KMS-11 (cell line): Measurements from ENCODE around the gene FREM3.

Source experiments
- H2AFZ ChIP-seq: fragments of 200-600 bp; sonication (generic); 2 replicates; pipeline ENCODE4 v1.6.1; 2016; ENCODE audit warnings: antibody characterized with exemption, mixed run types, low read depth
- H3K27ac ChIP-seq: fragments of 200-600 bp; sonication (generic); 2 replicates; pipeline ENCODE4 v1.6.1; 2016; ENCODE audit warnings: mild to moderate bottlenecking, mixed run types
- H3K27me3 ChIP-seq: fragments of 200-600 bp; sonication (generic); 2 replicates; pipeline ENCODE4 v1.6.1; 2017; ENCODE audit warnings: mild to moderate bottlenecking, low read depth, mixed run types, moderate library complexity; ENCODE audit not compliant: insufficient read depth
- H3K36me3 ChIP-seq: fragments of 200-600 bp; sonication (generic); 2 replicates; pipeline ENCODE4 v1.6.1; 2017; ENCODE audit warnings: mild to moderate bottlenecking, mixed run types; ENCODE audit not compliant: insufficient read depth
- H3K4me1 ChIP-seq: fragments of 200-600 bp; sonication (generic); 2 replicates; pipeline ENCODE4 v1.6.1; 2016; ENCODE audit warnings: mild to moderate bottlenecking, low read depth, mixed run types; ENCODE audit not compliant: poor library complexity, severe bottlenecking
- H3K4me2 ChIP-seq: fragments of 200-600 bp; sonication (generic); 2 replicates; pipeline ENCODE4 v1.7.0; 2016; ENCODE audit warnings: mild to moderate bottlenecking, mixed run types
- H3K4me3 ChIP-seq: fragments of 200-600 bp; sonication (generic); IDR thresholded peaks from 2 replicates; pipeline ENCODE4 v1.6.1; 2017; ENCODE audit warnings: low read depth, low read length, mixed read lengths; ENCODE audit not compliant: insufficient read depth
- H3K79me2 ChIP-seq: fragments of 200-600 bp; sonication (generic); 2 replicates; pipeline ENCODE4 v1.6.1; 2016; ENCODE audit warnings: low read depth, mixed run types; ENCODE audit not compliant: insufficient read depth
- H3K9ac ChIP-seq: fragments of 200-600 bp; sonication (generic); 2 replicates; pipeline ENCODE4 v1.6.1; 2016; ENCODE audit warnings: mild to moderate bottlenecking, mixed run types
- H4K20me1 ChIP-seq: fragments of 200-600 bp; sonication (generic); 2 replicates; pipeline ENCODE4 v1.6.1; 2016; ENCODE audit warnings: mild to moderate bottlenecking, mixed run types; ENCODE audit not compliant: insufficient read depth
- TF ChIP-seq, protein P1 (sequence below): fragments of 200-600 bp; sonication (generic); conservative IDR thresholded peaks from 2 replicates; pipeline ENCODE4 v1.6.1; 2017; ENCODE audit warnings: low read depth, mild to moderate bottlenecking, antibody characterized with exemption, low read length, moderate library complexity, mixed read lengths

Gene FREM3

DNA sequence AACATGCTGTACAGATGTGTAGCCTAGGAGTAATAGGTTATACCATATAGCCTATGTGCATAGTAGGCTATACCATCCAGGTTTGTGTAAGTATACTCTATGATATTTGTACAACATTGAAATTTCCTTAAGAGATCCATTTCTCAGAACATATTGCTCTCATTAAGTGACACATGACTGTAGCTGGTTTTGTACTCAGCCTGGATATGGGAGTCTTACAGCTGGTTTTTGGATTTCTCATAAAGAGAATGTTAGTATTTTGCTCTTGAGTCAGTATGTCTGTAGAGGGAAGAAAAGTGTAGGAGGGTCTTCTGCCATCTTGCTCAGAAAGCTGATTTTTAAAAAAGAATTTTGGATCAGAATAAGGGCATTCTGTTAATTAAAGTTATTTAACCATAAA lies 101.7 kb downstream of the FREM3 start:
- H4K20me1 ChIP-seq = no peaks in the 10 kb centered on the region
- no peak overlapping the region for H3K27ac ChIP-seq
- no peaks in the 10 kb centered on the region for H3K4me1 ChIP-seq
- H3K4me3 ChIP-seq = no peak overlapping the region
- TF ChIP-seq, protein P1, sequence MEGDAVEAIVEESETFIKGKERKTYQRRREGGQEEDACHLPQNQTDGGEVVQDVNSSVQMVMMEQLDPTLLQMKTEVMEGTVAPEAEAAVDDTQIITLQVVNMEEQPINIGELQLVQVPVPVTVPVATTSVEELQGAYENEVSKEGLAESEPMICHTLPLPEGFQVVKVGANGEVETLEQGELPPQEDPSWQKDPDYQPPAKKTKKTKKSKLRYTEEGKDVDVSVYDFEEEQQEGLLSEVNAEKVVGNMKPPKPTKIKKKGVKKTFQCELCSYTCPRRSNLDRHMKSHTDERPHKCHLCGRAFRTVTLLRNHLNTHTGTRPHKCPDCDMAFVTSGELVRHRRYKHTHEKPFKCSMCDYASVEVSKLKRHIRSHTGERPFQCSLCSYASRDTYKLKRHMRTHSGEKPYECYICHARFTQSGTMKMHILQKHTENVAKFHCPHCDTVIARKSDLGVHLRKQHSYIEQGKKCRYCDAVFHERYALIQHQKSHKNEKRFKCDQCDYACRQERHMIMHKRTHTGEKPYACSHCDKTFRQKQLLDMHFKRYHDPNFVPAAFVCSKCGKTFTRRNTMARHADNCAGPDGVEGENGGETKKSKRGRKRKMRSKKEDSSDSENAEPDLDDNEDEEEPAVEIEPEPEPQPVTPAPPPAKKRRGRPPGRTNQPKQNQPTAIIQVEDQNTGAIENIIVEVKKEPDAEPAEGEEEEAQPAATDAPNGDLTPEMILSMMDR = no peak
- H2AFZ ChIP-seq = no peak overlapping the region
- no peaks in the 10 kb centered on the region for H3K27me3 ChIP-seq
- no peak overlapping the region for H3K9ac ChIP-seq
- no peaks in the 10 kb centered on the region for H3K79me2 ChIP-seq
- H3K4me2 ChIP-seq = no peak overlapping the region
- no peaks in the 10 kb centered on the region for H3K36me3 ChIP-seq

DNA sequence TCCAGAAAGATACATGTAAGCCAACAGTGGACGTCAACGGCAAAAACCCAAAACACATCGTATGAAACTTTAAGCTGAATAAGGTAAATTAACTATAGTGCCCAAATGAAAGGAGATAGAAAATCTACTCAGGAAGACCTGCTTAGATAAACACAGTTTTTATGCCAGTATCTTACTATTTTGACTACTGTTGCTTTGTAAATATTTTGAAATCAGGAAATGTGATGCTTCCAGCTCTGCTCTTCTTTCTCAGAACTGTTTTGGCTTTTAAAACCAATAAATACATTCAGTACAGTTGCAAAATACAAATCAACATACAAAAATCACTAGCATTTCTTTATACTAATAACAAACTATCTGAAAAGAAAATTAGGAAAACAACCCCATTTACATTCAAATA lies 103.2 kb downstream of the FREM3 start:
- H3K27ac ChIP-seq = no peak overlapping the region
- no peaks in the 10 kb centered on the region for H3K4me1 ChIP-seq
- TF ChIP-seq, protein P1 = no peak
- H3K4me3 ChIP-seq = no peak overlapping the region
- no peak overlapping the region for H2AFZ ChIP-seq
- H3K4me2 ChIP-seq = no peak overlapping the region
- H3K27me3 ChIP-seq = no peaks in the 10 kb centered on the region
- no peaks in the 10 kb centered on the region for H3K79me2 ChIP-seq
- H3K9ac ChIP-seq = no peak overlapping the region
- no peaks in the 10 kb centered on the region for H4K20me1 ChIP-seq
- H3K36me3 ChIP-seq = no peaks in the 10 kb centered on the region

DNA sequence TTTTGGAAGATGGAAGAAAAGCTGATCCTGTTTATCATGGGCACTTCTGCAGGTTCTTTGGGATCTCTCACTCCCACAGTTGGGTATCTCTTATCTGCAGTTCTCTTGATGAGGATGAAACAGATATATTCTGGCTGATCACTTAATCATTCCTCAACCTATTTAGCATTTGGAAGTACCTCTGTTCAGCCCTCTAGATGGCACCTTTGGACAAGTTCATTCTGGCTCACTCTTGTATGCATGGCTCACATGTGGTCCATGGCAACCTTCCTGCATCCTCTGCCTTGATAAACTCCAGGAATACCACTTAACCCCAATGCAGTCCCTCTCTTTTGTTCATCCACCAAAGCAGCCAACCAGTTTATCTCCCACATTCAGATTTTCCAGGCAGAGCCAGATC lies 112.8 kb downstream of the FREM3 start:
- TF ChIP-seq, protein P1 = no peak

DNA sequence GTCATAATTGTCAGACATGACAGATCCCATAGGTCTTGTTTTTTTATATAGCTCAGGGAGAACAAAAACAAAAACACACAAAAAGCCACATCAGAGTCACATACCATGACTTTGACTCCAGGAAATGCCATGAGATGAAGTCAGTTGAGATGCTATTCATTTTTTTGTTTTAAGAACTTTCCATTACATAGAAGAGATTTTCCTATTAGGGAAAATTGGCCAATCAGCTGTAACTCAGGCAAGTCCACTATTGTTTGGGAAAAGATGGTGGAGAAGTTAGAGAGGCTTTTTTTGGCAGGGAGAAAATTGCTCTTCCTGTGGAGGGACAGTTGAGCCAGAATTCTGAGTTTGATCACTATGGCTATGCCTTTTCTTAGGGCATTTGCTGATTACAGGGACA lies 114.4 kb downstream of the FREM3 start:
- Histone ChIP-seq H3K4me3 (no peak overlapping the region), H3K9ac (no peak overlapping the region), H3K27me3 (no peaks in the 10 kb centered on the region), H3K36me3 (no peaks in the 10 kb centered on the region), H3K4me1 (no peaks in the 10 kb centered on the region), H3K79me2 (no peaks in the 10 kb centered on the region), H3K27ac (no peak overlapping the region), H4K20me1 (no peaks in the 10 kb centered on the region), H3K4me2 (no peak overlapping the region), H2AFZ (no peak overlapping the region)
- TF ChIP-seq, protein P1 = no peak

More for the DNA sequence above, 112.8 kb downstream of the FREM3 start:
- no peaks in the 10 kb centered on the region for H3K36me3 ChIP-seq
- no peaks in the 10 kb centered on the region for H4K20me1 ChIP-seq
- no peak overlapping the region for H3K4me3 ChIP-seq
- H3K9ac ChIP-seq = no peak overlapping the region
- H3K4me1 ChIP-seq = no peaks in the 10 kb centered on the region
- no peak overlapping the region for H2AFZ ChIP-seq
- H3K79me2 ChIP-seq = no peaks in the 10 kb centered on the region
- H3K4me2 ChIP-seq = no peak overlapping the region
- no peak overlapping the region for H3K27ac ChIP-seq
- H3K27me3 ChIP-seq = no peaks in the 10 kb centered on the region

DNA sequence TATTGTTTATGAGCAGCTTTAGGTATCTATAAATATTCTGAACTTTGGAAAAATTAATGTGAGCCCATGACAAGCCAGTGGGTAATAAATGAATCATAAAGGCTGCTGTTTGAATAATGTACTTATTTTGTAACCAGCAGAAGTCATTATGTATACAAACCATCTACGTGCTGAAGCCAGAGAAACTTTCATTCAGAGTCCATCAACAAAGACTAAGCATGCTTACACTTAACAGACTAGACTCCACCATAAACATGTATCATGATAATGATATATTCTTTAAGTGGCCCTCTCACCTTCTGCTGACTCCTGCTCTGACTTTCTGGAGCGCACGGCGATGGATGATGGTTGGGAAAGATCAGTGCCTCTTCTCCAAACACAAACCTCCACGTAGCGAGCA lies 114.9 kb downstream of the FREM3 start:
- no peak overlapping the region for H3K9ac ChIP-seq
- no peak overlapping the region for H3K4me3 ChIP-seq
- no peak overlapping the region for H2AFZ ChIP-seq
- no peaks in the 10 kb centered on the region for H3K79me2 ChIP-seq
- H3K4me1 ChIP-seq = no peaks in the 10 kb centered on the region
- no peaks in the 10 kb centered on the region for H3K36me3 ChIP-seq
- H3K27ac ChIP-seq = no peak overlapping the region
- H3K4me2 ChIP-seq = no peak overlapping the region
- no peaks in the 10 kb centered on the region for H4K20me1 ChIP-seq
- TF ChIP-seq, protein P1 = no peak
- H3K27me3 ChIP-seq = no peaks in the 10 kb centered on the region
